HCEC 1CT (cell line): ENCODE measurements around the gene RERE.
A peak's percentile ranks its signal among the peaks of the same experiment; 100 is the strongest.

ENCODE experiments used
- DNase-seq: peaks from one replicate; pipeline ENCODE4 v3.0.0-alpha.2; 2017

The RERE gene

DNA sequence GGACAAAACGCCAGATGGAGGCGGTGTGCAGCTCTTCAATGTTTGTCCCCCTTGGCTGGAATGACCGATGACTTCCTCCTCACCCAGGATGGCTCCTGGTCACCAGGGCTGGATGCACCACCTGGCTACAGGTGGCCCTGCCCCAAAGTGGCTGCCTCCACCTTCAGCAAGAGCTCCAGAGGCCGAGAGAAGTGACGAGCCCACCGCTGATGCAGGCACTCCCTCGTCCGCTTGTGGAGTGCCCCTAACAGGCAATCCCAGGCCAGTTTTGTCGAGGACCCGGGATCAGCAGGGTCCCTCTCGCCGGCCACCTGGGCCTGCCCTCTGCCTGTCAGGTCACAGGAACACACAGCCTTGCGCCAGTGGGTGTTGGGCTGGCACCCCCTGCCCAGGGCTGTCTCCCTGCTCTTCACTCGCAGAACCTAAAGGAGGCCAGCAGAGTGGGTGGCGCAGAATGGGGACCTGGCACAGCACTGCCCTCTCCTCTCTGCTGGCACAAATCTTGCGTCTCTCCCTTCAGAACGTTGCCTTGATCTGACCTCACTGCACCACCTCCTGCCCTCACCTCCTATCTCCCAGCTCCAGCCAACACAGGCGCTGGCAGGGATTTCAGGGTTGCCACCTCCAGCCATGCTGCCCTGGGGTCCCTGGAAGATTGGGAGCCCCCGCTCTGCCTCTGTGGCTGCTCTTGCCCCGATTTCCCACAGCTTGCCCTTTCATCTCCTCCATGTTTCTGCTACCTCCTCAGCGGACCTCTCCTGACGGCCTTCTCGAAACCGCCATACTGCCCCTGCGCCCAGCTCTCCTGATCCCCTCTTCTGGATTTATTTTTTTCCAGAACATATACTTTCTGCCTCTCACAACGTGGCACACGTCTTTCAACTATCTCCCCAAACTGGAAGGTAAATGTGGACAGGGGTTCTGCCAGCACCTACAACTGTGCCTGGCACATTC, 460.9 kb downstream of the RERE start:
- no peak for DNase-seq

DNA sequence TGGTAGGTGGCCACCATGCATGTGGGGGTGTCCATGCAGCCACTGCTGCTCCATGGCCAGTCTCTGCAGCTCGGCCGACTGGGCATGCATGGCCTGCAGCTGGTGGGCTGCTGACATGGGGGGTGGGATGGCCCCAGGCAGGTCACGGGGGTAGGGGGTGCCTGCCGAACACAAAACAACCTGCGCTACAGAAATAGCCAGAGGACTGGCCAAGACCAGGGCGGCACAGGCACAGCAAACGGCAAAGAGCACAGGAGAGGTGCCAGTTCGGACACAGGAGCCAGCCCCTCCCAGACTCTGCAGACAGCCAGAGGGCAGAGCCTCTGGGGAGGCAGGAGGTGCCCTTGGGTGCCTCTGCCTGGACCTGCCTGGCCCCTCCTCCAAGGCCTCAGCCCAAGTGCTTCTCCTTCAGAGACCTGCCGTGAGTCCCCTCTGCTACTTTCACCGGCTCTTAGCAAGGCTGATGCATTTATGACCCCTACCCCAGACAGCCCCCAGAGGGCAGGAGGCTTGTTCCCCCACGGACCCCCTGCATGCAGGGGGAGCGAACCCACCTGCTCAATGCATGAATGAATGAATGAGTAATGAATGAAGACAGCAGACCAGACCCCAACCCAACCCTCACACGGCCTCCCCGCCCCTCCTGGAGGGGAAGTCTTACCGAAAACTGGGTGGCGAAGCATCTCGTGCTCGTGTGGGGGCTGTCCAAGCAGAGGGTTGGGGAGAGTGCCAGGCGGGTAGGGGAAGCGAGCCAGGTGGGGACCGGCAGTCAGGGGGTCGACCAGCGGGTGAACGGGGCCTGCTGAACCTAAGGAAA, 461.8 kb downstream of the RERE start:
- DNase-seq = no peak

DNA sequence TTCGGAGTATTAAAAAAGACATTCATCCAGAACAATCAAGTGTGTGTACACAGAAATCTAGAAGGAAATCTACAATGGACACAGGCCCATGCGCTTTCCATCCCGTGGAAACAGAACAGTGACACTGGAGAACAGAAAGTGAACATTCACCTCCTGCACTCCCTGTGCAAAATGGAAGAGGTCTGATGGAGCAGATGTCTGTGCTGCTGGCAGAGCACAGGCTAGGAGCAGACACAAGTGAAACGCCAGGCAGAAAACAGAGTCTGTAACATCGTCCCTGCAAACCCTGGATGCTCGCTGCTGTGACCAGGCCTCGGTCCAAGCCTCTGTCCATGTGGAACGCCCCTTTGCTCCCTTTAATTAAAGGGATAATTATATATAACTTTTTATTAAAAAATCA, 463.4 kb downstream of the RERE start:
- DNase-seq = no peak

DNA sequence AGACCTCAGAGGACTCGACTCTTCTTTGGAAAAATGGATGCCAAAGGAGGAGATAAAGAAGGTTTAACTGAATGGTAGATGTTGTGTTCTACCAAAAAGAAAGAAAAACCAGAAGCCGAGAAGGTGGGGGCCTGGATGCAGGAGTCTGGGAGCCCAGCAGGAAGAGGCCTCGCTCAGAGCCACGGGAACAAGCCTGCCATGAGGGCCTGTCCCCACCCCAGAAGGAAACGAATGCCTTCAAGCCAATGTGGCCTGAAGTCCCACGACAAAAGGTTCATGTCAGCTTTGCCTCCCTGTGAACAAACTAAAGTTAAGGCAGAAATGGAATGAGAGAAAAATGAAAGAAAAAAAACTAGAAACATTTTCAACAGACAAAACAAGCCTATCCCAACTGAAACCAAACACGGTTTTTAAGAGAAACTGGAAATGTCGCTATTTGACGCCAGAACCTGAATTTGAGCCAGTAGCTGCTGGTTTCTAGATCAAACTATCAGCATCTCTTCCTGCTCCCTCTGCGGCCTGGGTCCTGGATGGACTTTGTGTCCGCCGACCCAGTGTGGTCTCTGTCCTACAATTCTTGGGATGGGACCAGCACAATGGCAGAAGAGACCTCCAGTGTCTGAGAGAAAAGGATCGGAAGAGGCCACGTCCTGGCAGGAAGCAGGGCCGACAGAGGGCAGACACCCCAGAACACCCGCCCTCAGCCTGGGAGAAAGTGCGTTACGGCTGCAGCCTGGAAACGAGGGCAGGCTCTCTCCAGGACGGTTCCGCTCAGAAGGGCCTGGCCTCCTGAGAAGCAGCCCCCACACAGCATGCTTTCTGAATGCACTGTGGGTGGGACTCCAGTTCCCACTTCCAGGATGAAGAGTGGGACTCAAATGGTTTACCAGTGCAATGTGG, 464.3 kb downstream of the RERE start:
- DNase-seq = no peak

DNA sequence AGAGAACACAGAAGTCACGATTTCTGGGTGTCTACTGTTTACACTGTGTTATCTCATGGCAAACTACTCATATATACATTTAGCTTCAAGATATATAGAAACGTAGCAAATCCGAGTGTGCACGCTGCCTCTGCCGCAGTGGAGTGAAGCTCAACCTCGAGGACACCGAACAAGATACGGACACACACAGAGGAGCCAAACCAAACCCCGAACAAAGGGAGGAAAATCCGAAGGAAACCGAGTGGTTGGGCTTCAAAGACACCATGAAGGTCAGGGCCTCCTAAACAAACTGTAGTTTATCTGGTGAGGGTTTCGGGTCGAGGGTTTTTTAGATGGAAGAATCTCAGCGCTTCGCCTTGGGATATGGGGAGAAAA, 465.0 kb downstream of the RERE start:
- DNase-seq = no peak

DNA sequence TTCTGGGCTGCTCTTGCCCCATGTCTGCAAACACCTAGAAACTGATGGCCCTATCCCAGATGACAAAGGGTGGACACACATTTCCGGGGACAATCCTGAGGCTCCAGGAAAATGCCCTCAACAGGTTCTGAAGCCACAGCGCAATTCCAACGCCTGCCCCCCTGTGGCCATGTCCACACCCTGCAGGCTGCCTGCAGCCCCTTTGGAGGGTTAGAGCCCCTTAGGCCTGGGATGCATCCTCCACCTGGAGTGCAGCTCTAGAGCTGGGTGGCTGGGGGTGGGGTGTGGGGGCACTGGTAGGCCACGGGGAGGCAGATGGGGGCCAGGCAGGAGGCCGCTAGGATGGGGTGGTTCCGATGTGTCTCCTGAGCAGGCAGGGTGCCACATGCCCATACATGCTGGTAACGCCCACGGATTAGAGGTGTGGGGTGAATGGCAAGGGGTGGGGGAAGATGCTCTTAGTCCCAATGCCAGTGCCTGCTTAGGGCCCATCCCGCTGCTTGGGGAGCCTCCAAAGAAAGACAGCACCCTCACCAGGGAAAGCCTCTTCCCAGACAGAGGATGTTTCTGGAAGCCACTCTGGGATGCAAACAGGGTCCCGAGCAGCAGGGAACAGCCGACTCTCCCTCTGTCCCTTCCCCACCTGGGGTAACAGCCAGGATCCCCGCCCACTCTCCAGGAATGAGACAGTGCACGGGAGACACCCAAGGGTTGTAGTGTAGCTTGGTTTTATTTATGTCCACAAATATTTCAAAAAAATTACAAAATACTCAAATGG, 465.6 kb downstream of the RERE start:
- no peak for DNase-seq

DNA sequence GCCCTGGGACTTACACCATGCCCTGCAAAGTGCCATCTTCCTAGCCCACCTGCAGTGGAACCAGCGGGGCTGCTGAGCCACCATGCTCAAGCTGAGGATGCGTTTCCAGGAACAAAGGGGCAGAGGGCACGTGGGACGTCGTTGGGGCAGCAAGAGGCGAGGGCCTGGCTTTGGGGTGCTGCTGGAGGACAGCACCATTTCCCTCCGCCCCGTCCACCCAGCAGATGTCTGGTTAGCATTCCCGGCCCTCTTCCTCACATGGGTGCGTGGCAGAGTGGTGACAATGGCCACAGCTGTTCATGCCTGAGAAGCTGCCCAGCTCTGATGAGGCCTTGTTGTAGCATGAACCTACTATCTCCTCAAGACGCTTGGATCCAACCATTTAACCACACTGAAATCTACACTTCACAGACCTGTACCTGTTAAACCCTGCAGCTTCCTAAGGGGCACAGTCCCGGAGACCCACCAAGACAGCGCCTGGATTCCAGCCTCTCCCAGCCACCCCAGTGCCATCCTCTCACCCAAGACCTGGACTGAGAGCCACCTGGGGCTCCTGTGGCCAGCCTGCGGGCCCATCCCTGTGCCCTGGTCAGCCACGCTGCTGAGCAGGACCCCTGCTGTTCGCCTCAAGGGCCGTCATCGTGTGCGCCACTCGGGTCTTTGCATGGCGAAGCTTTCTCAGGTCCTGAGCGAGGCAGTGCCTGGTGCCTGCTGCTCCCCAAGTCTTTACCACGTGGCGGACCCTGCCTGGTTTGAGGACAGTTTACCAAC, 466.3 kb downstream of the RERE start:
- no peak for DNase-seq

DNA sequence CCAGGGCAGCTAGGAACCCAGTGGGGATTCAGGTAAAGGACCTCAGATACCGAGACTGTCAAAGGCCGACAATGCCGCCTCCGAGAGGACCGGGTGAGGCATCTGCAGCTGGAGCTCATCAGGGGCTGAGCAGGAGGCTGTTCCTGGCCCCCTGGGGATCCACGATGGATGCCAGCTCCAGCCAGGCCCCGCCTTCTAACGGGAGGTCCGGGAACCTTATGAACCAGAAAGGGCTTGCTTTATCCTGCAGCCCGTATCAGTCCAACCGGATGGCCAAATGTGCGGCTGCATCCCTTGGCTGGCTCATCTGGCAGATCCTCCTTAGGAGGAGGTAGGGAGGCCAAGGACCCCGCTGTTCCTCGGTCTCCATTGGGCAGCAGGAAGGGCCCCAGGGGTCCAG, 467.5 kb downstream of the RERE start:
- DNase-seq = peak; percentile 35

DNA sequence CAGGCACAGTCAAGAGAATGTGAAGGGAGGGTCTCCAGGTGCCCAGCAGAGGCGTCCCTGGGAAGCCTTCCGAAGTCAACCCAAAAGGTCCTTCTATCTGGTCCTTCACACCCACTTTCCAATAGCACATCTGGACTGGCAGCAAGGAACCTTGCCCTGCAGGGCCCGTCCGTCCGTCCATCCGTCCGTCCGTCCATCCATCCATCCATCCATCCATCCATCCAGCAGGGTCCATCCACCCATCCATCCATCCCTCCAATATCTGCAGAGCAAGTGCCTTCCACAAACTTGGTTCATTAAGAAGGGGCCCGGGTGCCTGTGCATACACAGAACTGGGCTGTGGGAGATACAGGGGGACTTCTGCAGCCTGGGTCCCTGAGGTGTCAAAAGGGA, 468.0 kb downstream of the RERE start:
- no peak for DNase-seq

DNA sequence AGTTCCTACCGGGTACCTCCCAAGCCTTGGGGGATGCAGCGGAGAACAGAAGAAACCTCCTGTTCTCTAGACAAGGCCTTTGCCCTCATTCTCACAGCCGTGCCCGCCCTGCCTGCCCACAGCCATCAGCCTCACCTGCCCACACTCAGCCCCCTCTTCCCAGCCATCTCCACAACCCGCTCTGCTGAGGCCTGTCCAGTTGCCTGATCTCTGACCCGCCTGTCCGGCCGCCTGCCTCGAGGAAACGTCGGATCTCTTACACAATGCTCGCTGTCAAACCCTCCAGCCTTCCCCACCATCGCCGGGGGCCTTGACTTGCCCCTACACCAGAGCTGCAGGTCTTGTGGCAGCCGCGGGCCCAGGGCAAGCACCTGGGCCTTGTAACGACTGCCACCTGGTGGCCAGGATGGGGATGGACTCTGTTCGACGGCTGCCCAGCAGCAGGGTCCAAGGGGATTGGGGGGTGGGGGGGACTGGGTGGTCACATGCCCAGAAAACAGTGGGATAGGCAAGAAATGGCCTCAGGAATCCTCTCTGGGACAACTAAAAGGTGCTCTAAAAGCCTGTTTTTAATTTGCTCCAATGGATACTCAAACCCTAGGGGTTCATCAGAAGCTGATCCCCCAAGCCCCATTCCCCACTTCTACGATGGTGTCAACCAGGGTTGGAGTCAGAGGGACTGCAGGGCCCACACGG, 468.5 kb downstream of the RERE start:
- DNase-seq = peak; percentile 59

DNA sequence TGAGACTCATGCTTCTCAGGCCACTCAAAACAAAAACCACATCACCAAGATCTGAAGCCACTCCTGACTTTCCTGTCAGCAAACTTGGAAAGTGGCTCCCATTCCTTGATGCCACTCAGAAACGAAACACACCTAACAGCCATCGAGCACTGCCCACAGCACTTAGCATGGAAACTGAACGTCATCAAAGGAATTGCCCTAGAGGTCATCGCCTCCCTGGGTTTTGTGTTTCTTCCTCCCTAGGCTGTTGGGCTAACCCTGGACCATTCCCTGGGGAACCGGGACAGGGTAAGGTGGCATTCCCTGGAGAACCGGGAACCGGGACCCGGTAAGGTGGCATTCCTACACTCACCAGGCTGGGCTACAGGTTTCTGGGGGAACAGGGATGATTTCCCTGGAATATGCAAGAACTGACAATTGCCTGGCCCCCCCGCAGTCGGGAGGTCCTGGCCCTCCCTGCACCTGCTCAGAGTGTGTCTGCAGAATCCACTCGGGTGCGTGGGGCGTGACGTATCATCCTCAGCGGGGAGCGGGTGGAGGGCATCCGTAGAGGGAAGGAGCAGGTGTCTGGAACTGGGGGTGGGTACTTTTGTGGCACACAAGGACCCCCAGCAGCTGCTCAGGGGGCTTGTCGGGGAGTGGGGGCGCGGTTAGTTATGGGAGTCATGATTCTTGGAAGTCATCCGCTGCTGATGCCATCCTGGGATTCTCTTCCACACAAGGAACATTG, 469.2 kb downstream of the RERE start:
- no peak for DNase-seq

DNA sequence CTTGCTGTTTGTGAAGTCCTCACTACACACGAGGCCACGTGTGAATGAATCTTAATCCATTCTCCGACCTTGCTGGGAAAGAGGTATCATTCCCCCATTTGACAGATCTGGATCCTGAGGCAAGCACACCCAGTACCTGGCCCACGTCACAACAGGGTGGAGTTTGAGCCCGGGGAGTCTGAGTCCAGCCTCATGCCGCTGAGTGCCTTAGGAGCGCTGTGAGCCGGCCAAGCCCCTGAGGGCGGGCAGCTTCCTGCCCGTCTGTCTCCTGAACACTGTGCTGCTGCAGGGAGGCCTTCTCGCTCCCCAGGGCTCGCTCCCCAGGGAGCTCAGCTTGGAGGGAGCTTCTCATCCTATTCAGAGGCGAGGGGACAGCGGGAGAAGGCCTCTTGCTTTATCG, 469.8 kb downstream of the RERE start:
- DNase-seq = no peak

DNA sequence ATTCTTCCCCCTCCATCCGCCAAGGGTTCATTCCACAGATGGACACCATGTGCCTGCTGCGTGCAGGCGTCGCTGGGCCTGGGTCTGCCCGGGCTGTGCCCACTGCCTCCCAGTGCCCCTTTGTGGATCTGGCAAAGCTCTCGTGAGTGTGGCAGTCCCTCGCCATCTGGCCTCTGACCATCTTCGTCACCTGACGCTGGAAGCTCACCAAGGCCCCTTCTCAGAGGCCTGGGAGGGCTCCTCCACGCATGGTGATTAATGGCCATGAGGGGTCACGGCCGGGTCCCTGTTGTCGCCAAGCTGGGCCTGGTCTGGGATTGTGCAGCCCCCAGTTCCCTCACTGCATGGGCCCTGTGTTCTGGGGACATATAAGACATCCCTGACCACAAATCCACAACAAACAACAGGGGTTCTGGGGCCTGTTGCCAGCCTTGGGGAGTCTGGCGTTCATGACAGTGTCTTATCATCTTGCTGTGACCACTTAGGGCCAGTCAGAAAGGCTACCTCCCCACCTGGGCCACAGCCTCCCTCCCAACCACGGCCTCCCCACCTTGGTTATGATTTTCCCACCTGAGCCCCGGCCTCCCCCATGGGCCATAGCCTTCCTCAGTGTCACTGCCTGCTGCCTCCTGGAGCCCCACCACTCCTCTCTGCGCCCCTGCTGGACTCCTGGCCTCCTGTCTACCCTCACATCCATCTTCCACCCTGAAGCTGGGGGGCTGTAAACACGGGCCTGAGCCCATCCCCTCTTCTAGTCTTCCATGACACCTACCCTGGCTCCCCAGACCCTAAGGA, 471.6 kb downstream of the RERE start:
- no peak for DNase-seq

DNA sequence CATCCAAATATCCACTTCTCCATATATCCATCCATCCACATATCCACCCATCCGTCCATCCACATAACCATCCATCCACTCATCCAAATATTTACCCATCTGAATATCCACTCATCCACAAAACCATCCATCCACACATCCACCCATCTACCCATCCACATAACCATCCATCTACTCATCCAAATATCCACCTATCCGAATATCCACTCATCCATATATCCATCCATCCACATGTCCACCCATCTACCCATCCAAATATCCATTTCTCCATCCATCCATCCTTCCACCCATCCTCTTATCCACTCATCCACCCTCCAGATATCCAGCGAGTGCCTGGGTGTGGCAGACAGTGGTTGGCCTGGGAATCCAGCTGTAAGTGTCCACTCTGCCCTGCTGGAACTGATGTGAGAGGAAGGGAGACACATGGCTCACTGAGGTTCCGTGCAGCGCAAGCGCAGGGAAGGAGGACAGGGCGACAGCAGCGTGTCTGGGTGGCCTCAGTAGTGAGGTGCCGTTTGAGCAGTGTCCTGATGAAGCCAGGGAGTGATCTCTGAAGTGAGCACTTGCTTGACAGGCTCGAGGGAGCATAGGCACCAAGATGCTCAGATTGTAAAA, 472.4 kb downstream of the RERE start:
- DNase-seq = no peak

DNA sequence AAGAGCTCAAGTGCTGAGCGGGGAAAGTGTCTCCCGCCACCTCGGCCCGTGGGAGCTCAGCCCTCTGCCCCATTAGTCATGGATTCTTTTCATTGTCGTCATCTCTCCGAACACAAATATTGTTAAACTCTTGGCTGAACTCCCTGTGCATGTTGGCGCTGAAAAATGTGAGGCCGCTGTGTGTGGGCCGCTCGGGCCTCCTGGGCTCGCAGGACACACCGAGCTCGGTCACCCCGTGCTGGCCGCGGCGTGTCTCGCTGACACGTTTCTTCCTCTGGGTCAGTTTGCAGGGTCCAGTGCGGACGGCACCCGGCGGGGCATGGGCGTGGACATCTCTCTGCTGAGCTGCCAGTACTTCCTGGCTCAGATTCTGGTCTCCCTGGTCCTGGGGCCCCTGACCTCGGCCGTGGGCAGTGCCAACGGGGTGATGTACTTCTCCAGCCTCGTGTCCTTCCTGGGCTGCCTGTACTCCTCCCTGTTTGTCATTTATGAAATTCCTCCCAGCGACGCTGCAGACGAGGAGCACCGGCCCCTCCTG, 473.9 kb downstream of the RERE start:
- DNase-seq = peak; percentile 97

DNA sequence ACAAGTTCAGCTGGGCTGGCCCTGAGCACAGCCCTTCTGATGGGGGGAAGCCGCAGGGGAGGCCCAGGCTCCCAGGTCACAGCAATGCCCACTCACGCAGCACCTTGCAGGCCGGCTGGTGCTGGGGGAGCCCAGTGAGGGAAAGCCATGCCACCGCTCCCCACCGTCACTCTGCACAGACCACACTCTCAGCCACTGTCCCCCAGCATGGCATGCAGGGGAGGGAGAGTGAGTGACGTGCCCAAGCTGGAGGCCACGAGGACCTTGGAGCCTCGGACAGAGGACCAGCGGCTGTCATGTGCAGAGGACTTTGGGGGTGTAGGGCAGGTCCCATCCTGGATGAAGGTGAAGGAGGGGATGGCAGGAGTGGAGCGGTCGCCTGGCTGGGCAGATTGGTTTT, 474.4 kb downstream of the RERE start:
- DNase-seq = no peak

DNA sequence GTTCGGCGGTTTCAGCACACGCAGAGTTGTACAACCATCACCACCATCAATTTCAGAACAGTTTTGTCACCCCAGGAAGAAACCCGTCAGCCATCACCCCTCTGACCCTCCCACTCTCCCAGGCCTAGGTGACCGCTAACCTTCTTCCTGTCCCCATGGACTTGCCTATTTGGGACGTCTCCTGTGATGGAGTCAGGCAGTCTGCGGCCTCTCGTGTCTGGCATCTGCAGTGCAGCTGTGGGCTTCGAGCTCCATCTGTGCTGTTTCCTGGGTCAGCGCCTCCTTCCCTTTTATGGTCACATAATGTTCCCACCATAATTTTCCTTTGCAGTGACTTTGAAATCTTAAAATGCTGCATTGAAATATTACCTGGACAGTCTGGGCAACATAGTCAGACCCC, 475.1 kb downstream of the RERE start:
- peak; percentile 21 for DNase-seq

DNA sequence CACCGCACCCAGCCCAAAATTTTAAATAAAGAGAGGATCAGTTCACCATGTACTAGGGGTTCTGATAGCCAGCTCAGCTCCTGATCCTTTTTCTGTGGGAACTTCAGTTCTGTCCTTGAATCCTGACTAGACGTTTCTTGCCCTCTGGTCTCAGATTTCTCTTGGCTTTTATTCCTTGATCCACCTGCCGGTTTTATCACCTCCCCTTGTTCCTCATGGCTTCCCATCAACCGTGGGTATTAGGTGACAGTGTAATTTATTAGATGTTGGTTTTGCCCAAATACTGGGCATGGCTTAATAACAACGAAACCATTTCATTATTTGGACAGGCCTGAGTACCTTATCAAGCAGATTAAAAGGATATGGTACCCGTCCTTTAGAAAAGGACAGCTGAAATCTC, 477.0 kb downstream of the RERE start:
- no peak for DNase-seq
